Fibroblast of mammary gland (primary cell): ENCODE measurements around the gene RUVBL2.
"Not testable (repeated sequence)": the region's sequence is repeated elsewhere in the genome, so short reads cannot be mapped to it uniquely, and the experiment has no call there.

Experiments
- DNase-seq: peaks from one replicate; pipeline ENCODE4 v3.0.0-alpha.2; 2010; ENCODE audit warnings: low read depth
- H3K4me3 ChIP-seq: 2 replicates; pipeline ENCODE4 v1.5.1; 2011; ENCODE audit warnings: low read depth, mild to moderate bottlenecking, low read length, moderate library complexity; ENCODE audit not compliant: control insufficient read depth
- TF ChIP-seq, protein P1 (sequence below): conservative IDR thresholded peaks from 2 replicates; pipeline ENCODE4 v1.5.1; 2011; ENCODE audit warnings: low read depth, low read length, inconsistent platforms; ENCODE audit not compliant: control insufficient read depth, insufficient read depth

RUVBL2 gene

DNA sequence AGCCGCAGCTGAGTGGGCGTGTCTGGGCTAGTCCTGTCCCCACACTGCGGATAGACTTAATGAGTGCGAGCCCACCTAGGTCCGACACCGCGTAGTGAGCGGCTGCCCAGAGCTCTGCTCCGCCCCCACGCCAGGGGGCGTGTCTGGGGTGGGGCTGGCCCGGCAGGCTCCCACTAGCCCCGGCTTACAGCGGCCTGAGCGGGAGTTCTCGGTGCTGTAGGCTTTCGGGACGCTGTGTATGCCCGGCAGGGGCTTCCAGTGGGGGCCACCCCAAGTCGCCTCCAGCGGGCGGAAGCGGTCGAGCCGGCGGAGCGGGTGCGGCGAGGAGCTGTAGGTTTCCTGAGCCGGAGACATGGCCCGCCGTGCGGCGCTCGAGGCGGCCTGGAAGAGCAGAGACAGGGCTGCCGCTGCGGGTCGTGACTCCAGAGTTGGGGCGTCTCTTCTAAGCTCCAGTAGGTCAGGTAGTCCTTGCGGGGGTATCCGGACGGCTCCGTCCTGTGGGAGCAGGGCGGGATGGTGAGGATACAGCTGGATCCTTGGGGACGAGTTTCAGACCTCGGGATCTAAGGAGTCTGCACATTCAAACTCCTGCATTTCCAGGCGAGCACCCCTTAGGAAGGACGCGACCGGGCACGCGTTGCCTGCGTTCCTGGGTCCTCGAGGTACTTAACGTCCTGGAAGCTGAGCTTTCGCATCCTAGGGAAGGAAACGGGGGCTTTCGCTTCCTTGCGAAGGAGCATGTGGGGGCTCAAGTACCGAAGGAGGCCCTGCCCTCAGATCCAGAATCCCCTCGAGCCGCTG, 62.6 kb downstream of the RUVBL2 start:
- TF ChIP-seq, protein P1, sequence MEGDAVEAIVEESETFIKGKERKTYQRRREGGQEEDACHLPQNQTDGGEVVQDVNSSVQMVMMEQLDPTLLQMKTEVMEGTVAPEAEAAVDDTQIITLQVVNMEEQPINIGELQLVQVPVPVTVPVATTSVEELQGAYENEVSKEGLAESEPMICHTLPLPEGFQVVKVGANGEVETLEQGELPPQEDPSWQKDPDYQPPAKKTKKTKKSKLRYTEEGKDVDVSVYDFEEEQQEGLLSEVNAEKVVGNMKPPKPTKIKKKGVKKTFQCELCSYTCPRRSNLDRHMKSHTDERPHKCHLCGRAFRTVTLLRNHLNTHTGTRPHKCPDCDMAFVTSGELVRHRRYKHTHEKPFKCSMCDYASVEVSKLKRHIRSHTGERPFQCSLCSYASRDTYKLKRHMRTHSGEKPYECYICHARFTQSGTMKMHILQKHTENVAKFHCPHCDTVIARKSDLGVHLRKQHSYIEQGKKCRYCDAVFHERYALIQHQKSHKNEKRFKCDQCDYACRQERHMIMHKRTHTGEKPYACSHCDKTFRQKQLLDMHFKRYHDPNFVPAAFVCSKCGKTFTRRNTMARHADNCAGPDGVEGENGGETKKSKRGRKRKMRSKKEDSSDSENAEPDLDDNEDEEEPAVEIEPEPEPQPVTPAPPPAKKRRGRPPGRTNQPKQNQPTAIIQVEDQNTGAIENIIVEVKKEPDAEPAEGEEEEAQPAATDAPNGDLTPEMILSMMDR = no peak
- peak; percentile 21 for DNase-seq
- peak overlapping the region; percentile 50 for H3K4me3 ChIP-seq

DNA sequence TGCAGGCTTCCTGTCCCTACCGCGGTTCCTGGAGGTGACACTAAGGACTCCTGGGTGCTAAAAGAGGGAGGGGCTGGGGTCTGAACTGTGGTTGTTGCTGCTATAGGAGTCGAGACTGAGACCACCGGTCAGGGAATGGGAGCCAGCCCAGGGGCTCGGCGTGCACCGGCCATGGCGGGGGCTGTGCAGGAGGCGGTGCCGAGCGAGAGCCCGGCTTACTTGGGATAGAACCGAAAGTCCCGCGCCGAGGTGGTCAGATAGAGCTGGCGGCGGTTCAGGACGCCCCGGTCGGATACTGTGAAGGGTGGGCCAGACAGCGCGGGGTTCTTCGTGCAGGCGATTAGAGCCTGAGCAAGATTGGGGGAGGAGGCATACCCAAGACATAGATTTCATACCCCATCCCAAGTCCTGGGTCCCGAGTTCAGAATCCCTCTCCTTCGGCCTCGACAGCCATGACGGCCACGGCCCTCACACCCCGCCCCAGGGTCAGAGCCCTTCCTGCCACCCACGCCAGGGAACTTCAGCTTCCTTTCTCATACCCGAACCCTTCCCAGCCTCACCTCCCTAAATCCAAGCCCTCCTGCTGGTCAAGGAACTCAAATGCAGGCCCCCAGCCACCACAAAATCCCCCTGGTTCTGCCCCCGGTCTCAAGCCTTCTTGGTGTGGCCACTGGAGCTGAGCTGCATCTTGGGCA, 63.4 kb downstream of the RUVBL2 start:
- peak overlapping the region; percentile 50 for H3K4me3 ChIP-seq
- DNase-seq = not testable (repeated sequence)

- H3K4me3 ChIP-seq = peak within 1 kb of the TSS; percentile 50
- DNase-seq = peak; percentile 38
- TF ChIP-seq, protein P1 = no peak
These were observed 64.0 kb downstream of the RUVBL2 start, which contains the start of gene CGB7 for GRCh38 chr19:49057636-49058234. Gene CGB7, minus strand, starts transcription at chr19:49057749. Its CDS starts 2,374 bp downstream, at chr19:49055375.

- peak; percentile 32 for DNase-seq
- TF ChIP-seq, protein P1 = no peak
- no peak overlapping the region for H3K4me3 ChIP-seq
These were observed 64.9 kb downstream of the RUVBL2 start for GRCh38 chr19:49058562-49058961.

DNA sequence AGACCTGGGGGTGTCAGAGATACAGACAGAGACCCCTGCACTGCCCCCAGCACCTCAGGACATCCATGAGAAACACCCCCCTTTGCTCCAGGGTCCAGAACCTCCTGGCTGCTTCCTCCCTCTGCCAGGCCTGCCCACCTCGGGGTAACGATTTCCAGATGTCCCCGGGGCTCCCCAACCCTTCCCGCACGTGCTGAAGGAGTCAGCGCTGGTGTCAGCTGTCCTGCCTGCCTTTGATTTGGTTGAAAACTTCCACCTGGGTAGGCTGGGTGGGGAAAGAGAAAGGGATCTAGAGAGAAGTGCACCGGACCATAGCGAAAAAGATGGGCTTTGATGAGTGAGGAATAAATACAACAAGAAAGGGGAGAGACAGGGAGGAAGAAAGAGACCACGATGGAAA, 65.4 kb downstream of the RUVBL2 start:
- H3K4me3 ChIP-seq = no peak overlapping the region
- TF ChIP-seq, protein P1 = no peak
- no peak for DNase-seq

- H3K4me3 ChIP-seq = no peak overlapping the region
- TF ChIP-seq, protein P1 = no peak
- DNase-seq = no peak
These were observed 67.3 kb downstream of the RUVBL2 start for GRCh38 chr19:49061000-49061399.

GRCh38 chr19:49061445-49061844, 67.8 kb downstream of the RUVBL2 start:
- TF ChIP-seq, protein P1 = no peak
- no peak for DNase-seq
- no peak overlapping the region for H3K4me3 ChIP-seq
